Activated T-cell treated with anti-CD3 and anti-CD28 coated beads, Interleukin-2, amount 50 U/mL, for 1 hour (primary cell): ENCODE data around the gene CCNA1.

ENCODE experiments used
- DNase-seq: peaks from one replicate; pipeline ENCODE4 v3.0.0-alpha.2; 2020

Gene CCNA1

DNA sequence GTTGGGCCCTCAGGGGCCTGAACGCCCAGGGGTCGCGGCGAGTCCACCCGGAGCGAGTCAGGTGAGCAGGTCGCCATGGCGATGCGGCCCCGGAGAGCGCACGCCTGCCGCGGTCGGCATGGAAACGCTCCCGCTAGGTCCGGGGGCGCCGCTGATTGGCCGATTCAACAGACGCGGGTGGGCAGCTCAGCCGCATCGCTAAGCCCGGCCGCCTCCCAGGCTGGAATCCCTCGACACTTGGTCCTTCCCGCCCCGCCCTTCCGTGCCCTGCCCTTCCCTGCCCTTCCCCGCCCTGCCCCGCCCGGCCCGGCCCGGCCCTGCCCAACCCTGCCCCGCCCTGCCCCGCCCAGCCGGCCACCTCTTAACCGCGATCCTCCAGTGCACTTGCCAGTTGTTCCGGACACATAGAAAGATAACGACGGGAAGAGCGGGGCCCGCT is at the start of gene CCNA1:
TSS of gene CCNA1 (plus strand) at position 390 of the 439 bp plus-strand sequence. CDS start 562 bp downstream, outside the sequence.
- DNase-seq: no peak

DNA sequence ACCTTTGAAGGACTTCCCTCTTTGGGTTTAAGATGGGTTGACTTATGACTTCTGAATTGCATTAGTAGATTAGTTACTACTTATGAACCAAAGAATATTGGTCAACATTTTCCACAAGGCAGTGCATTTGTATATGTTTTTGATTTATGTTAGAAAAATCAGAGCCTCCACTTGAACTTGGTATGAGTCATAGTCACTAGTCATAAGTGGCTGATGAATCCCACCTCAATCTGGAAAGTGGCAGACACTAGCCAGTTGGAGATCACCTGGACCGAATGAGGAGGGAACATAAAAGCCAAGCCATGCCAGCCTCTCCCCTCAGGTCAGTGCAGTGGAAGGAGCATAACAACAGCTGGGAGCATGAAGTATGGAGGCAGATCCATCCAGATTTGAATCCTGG is 46.8 kb upstream of the CCNA1 start:
- no peak for DNase-seq

DNA sequence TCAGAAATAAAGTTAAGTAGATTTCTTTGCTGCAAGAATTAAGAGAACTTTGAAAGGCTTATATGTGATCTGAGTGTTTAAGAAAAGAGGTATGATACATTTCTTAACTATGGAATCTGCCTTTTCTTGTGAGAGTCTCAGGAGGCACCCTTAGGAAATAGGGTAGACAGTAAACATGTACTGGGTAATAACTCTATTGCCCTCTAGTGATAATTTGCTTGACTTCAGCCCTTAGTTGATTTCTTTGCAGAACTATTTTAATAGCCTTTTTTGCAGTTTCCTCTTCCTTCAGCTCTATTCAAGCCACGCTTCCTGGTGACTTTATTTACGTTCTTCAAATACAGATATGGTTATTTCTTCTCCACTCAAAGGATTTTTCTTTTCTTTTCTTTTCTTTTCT is 37.0 kb upstream of the CCNA1 start:
- DNase-seq: no peak

DNA sequence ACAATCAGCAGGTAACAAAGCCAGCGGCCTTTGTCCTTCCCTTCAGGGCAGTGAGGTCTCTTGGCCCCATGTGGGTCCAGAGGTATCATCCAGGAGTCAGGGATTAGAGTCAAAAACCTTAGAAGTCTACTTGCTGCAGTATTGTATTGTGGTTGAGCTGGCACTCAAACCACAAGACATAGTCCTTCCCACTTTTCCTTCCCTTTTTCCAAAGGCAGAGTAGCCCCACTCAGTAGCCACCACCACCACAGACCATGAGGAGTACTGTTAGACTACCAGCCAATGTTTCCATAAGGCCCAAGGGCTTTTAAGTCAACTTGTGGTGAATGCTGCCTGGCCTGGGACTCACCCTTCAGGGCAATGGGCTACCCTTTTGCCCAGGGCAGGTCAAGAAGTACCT is 27.1 kb upstream of the CCNA1 start:
- no peak for DNase-seq

DNA sequence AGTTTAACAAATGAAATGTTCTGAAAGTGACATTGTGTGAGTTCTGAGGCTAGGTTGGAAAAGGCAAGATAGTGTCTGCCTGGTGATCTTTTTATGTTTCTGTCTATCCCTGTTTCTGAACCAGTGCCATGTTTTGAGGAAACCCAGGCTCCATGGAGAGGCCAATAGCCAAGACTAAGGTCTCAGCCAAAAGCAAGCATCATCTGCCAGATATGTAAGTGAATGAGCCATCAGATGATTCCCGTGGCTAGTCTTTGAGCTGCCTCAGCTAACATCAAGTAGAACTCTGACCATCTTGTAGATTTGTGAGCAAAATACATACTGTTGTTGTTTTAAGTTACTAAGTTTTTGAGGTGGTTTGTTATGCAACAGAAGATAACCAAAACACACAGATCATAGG is 19.6 kb upstream of the CCNA1 start:
- no peak for DNase-seq

DNA sequence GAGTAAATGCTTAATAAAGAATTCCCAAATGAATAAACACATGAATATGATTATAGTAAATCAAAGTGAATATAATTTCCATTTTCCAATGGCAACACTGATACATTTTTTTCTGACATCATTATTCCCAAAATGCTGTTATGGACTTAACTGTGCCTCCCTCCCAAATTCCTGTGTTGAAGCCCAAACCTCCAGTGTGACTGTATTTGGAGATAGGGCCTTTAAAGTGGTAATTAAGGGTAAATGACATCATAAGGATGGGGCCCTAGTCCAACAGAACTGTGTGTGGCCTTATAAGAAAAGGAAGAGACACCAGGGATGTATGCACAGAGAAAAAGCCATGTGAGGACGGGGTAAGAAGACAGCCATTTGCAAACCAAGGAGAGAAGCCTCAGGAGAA is 19.1 kb upstream of the CCNA1 start:
- no peak for DNase-seq

DNA sequence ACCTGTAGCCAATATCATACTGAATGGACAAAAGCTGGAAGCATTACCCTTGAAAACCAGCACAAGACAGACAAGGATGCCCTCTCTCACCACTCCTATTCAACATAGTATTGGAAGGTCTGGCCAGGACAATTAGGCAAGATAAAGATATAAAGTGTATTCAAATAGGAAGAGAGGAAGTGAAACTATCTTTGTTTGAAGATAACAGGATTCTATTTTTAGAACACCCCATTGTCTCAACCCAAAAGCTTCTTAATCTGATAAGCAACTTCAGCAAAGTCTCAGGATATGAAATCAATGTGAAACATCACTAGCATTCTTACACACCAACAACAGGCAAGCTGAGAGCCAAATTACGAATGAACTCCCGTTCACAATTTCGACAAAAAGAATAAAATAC is 17.8 kb upstream of the CCNA1 start:
- no peak for DNase-seq

DNA sequence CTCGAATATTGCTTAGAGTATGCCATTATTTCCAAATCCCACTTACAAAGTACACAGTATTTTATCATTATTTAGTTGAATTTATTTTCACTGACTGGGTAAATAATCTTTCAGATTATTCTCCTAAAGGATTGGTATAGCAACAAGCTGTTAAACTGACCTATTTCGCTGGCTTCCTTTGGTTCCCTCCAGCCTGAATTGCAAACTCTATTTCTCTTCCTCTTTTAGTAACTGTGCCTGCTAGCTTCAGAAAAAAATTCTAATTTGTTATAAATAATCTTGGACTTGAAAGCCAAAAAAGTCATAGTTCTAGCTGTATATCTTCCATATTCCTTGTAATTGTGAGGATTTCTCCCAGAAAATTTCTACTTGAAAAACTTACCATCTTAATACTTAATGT is 15.0 kb upstream of the CCNA1 start:
- no peak for DNase-seq

DNA sequence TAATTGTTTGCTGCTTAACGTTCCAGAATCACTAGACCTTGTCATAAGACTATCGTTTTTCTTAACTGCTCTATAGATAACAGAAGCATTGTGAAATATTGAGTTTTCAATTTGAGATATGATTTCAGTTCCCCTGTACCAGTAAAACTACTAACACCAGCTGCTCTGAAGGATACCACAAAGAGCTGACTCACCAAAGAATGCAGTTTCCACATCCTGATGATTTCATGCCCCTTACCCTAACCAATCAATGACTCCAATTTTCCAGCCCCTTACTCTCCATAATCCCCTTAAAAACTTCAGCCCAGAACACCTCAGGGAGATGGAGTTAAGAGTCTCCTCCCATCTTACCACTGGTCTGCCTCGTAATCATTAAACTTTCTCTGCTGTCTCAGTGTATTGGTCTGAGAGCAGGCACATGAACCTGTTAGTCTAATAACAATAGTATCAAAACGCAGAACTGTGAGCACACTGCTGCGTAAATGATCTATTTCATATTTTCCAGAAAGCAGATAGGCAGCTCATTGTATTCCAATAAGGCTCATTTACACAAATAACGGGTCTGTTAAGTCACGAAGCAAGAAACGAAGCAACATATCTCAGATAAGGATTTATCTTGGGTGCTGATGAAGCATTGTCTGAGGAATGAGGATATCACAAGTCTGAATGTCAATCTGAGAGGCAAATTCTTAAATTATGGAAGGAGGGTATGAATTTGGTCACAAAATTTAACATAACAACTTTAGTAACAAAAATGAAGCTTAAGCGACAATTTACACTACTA is 14.1 kb upstream of the CCNA1 start:
- DNase-seq: no peak

DNA sequence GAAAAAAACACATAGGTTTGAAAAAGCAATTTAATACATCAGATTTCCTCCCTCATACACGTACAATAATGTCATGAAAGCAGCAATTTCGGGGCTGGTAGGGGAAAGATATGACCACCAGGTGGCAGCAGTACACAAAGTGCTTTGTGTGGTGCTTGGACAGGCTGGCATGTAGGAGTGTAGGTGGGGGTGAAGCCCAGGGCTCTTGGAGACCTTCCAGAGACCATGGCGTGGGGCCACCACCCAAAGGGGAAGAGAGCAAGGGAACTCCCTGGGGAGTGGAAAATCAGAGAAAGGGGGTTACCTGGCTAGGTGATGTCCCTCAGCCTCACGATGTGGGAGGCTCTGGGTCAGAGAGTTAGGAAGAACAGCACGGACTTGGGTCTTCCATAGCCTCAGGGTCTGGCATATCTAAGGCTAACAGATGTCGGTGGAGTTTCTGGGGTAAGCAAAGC is 11.8 kb upstream of the CCNA1 start:
- DNase-seq: peak; percentile 46

DNA sequence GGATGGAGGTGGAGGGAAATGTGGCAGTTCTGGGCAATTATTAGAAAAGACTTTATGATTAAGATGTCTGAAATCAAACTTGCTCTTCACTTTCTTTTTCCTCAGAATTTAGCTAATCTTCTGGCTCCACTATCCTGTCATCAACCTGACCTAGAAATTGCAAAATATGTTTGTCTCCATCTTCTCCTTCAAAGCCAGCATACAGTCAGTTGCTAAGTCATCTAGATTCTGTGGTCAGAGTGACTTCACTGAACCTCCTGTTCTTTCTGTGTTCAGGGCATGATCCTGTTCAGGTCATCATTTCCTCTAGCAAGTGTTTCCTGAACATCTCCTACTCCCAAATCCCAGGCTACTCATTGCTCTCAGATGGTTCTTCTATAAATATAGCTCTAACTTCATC is 10.8 kb upstream of the CCNA1 start:
- DNase-seq: no peak

DNA sequence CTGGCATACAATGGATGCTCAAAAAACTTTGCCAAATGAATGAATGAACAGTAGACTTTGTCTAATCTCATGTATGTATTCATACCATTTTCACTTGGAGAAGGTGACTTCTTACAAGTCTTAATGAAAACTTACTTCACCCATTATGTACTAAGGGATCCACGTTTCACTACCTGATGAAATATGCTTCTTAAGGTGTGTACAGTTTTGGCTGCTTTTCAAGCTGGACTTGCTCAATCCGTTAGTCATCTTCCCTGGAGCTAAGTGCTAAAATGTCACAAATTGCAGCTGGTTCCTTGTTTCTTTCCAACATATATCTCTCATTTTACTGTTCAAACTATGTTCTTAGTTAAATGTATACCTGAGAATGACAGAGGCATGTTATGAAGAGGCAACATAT is 4.2 kb upstream of the CCNA1 start:
- no peak for DNase-seq

DNA sequence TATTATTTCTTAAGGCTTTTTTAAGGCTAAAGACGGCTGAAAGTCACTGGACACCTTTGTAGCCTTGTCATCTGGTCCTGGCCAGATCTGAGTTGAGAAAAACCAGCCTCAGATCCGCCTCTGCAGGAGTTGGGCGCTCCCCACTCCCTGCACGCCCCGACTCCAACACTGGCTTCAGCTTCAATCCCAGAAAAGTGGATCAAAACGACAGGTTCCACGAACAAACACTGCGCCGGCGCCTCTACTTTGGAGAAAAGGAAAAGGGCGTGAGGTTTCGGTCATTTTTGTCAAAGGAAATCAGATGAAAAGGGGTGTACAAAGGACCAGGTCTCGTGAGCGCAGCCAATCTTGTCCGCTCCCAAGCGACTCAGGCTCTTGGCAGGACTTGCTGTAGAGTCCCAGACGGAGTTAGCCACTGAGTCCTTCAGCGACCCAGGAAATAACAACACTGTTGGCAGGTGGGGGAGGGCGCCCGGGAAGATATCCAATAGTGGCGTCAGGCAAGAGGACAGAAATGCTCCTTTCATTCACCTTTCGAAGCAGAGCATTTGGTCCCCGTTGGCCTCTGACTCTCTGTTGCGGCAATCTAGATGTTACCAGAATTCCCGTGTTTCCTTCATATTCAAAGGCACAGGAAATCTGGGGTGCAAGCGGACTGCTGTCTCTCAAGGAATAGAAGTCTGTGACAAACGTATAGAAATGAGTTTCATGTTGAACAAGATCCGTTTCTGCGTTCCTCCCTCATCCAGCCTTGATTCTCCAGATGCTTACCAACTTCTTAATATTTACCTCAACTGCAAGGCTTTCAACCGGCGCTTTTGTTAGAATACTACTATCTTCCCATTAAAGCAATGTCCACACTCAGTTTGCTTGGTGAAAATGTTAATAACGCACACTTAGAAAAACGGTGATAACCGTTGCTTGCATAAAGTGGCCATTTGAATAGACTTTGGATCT is 1.8 kb upstream of the CCNA1 start:
- DNase-seq: no peak

DNA sequence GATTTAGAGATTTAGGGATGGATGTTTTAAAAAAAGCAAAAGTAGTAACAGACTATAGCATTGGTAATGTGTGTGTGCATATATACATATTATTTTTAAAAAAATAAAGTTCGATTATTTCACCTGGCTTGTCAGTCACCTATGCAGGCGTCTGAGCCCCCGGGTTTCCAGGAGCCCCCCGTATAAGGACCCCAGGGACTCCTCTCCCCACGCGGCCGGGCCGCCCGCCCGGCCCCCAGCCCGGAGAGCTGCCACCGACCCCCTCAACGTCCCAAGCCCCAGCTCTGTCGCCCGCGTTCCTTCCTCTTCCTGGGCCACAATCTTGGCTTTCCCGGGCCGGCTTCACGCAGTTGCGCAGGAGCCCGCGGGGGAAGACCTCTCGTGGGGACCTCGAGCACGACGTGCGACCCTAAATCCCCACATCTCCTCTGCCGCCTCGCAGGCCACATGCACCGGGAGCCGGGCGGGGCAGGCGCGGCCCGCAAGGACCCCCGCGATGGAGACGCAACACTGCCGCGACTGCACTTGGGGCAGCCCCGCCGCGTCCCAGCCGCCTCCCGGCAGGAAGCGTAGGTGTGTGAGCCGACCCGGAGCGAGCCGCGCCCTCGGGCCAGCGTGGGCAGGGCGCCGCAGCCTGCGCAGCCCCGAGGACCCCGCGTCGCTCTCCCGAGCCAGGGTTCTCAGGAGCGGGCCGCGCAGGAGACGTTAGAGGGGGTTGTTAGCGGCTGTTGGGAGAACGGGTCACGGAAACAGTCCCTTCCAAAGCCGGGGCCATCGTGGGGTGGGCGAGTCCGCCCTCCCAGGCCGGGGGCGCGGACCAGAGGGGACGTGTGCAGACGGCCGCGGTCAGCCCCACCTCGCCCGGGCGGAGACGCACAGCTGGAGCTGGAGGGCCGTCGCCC is 840 bp upstream of the CCNA1 start:
- no peak for DNase-seq

DNA sequence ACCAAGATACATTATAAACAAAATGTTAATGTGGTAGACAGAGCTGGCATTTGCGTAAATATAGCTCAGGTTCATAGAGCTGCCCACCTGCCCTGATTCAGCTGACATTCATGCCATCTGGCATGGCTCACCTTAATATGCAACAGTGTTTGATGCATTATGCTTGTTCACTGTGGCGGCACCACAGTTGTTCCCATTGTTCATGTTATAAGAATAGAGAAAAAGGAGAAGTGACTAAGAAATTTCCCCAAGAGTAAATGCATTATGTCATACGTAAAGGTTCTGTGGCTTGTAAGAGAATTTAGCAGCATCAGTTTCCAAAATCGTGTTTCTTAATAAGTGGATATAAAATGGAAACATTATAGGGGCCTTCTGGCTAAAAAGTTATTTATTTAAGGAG is 4.5 kb downstream of the CCNA1 start:
- DNase-seq: no peak

DNA sequence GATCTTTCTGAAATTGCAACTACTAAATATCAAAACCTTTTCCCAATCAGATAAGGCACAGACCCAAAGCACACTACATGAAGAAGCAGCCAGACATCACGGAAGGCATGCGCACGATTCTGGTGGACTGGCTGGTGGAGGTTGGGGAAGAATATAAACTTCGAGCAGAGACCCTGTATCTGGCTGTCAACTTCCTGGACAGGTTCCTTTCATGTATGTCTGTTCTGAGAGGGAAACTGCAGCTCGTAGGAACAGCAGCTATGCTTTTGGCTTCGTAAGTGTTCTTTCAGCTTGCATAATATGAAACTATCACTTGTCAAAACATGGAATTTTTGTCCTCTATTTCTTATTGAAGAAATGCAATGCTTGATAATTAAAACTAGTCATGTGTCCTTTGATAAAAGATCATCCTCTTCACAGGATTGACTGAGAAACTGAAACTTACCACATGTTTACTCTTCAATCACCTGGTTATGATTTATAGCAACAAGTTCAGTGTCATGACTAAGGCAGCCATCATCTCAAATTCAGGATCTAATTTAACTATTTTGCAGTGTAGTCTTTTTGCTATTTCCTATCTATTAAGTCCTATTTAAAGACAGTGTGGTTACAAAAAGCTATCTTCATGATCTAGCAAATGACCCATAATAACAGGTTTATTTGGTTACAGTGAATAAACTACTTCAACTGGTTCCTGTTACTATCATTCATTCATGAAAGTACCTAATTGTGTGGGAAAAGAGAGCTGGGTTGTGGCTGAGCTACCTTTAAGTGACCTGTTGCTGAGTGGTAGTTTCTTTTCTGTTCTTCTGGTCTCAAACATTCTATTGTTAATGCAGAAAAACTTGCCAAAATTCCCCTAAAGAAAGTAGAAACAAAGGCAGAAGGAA is 6.5 kb downstream of the CCNA1 start:
- no peak for DNase-seq

DNA sequence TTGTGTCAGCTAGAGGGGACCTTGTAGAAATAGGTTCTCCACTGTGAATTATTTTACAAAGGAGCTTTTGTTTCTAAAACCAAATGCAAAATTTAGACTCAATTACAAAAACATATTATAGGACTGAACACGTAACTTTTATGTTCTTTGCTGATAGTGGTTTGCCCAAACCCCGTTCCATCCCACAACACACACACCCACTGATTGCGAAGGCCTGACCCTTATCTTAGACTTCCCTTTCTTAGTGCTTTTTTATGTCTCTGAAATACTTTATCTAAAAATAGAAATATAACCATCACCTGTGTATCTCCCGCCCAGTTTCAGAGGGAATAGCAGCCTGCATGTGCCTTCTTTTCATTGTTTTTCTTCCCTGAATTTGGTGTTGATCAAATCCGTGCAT is 13.0 kb downstream of the CCNA1 start:
- no peak for DNase-seq

DNA sequence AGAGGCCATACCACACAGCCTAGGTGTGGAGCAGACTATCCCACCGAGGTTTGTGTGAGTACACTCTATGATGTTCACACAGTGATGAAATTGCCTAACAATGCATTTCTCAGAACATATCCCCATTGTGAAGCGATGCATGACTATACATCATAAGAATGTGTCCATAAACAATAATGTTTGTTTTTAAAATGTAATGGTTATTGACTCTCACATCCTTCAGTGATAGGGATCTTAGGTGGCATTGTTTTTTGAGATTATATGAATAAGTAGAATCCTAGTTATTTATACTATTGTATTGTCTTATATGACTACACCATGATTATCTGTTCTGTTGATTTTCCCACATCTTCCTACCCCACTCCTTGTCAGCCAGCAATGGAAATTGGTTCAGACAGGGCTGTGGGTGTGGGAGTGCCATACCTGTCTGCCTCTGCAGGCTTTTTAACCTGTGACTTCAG is 13.6 kb downstream of the CCNA1 start:
- DNase-seq: no peak

DNA sequence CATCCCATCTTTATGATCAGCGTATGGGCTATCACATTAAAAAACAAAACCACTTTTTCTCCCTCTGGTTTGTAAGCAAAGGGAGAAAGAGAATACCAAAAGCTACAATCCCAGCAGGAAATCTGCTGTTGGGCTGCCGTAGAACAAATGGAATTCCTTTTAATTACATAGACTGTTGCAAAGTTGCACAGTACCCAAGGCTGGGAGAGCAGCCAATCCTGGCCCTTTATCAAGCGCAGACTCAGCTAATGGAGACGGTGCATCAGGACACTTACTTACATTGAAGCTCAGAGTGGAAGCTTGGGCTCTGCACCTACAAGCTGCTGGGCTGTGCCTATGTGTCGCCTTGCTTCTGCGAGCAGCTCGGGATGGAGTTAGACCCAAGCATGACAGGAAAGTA is 15.2 kb downstream of the CCNA1 start:
- no peak for DNase-seq

DNA sequence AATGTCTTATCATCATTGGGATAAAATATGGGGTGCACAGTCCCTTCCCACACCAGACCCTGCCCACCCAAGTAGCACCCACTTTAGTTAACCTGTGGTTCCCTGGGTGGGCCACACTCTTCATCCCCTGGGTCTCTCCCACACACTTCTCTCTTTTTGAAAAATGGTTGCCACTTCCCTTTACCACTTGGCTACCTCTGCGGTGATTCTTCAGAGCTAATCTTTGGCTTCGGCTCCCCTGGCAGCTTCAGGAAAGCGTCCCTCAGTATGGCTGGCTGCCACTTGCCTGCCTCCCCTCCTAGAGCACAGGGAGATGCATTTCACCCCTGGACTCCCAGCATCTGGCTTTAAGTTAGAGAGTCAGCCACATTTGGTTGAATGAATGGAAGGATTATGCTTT is 18.2 kb downstream of the CCNA1 start:
- DNase-seq: no peak

DNA sequence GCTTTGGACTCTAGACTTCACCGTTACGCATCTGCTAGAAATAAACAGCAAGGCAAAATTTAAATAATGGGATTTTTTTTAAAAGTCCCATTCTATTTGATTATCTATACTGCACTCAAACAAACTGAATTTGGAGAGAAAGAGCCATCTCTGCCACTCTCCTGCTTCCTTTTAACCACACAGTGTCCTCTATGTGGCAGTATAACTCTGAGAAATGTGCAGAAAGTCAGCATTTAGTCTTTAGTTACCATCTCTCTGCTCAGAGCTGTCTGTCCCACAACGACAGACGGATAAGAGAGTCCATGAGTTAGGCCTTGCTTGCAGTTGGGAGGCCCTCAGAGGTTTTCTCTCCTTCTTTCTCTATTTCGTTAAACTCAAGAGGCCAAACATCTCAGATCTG is 21.2 kb downstream of the CCNA1 start:
- DNase-seq: no peak

DNA sequence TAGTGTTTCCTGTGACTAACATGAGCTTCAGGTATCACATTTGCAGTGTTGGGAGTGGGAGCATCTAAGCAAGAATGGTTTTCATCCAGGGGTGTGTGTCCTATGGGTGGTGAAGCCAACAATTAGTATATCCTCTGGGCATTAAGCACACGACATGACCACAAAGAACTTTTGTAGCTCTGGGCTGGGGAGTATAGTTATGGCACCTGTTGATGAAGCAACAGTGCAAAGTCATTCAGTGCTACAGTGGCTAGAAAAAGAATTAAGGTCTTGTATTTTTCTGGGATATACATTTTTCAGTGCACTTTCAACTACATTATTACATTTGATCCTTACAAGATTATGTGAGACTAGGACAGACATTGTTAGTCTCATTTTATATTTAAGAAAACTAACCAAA is 21.8 kb downstream of the CCNA1 start:
- DNase-seq: no peak
